ENCODE data around the gene SPATA33.

SPATA33 gene

GRCh38 chr16:89620406-89620841 lies 37.2 kb upstream of the SPATA33 start:
- DNase-seq (ENCODE audit: low read depth), result no peak
- TF ChIP-seq, protein P1, sequence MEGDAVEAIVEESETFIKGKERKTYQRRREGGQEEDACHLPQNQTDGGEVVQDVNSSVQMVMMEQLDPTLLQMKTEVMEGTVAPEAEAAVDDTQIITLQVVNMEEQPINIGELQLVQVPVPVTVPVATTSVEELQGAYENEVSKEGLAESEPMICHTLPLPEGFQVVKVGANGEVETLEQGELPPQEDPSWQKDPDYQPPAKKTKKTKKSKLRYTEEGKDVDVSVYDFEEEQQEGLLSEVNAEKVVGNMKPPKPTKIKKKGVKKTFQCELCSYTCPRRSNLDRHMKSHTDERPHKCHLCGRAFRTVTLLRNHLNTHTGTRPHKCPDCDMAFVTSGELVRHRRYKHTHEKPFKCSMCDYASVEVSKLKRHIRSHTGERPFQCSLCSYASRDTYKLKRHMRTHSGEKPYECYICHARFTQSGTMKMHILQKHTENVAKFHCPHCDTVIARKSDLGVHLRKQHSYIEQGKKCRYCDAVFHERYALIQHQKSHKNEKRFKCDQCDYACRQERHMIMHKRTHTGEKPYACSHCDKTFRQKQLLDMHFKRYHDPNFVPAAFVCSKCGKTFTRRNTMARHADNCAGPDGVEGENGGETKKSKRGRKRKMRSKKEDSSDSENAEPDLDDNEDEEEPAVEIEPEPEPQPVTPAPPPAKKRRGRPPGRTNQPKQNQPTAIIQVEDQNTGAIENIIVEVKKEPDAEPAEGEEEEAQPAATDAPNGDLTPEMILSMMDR (IDR thresholded peaks at IDR 0.05; ENCODE audit: insufficient read depth, low read depth, low read length, missing control alignments), result no peak
- H3K4me3 ChIP-seq (ENCODE audit: low read length), result no peak overlapping the region

DNA sequence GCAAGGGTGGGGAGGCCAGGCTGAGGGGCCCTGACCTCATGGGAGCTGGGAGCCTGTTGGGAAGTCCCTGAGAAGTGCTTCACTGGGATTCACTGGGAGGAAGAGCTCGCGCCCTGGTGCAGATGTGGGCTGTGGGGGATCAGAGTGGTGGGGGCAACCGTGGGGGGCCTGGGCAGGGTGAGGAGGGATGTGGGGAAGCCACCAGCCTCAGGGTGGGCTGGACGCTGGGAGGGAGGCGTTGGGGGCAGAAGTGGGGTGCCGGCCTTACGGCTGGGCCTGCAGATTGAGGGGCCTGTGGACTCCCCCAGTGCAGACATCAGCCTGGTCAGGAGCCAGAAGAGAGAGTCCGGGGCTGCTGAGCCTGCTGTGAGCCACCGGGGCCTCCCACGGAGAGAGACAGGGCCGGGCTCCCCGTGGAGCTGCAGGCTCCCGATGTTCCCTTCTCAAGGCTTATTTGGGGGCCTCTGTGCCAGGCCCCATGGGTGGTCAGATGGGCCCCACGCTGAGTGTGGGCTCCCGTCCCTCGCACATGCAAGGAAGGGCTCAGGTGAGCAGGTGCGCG lies 36.4 kb upstream of the SPATA33 start:
- no peak for DNase-seq (ENCODE audit: low read depth)
- H3K4me3 ChIP-seq (ENCODE audit: low read length), result no peak overlapping the region
- TF ChIP-seq, protein P1 (IDR thresholded peaks at IDR 0.05; ENCODE audit: insufficient read depth, low read depth, low read length, missing control alignments), result no peak

- no peak for DNase-seq (ENCODE audit: low read depth)
- H3K4me3 ChIP-seq (ENCODE audit: low read length), result no peak overlapping the region
- TF ChIP-seq, protein P1 (IDR thresholded peaks at IDR 0.05; ENCODE audit: insufficient read depth, low read depth, low read length, missing control alignments), result no peak
Observed at GRCh38 chr16:89621698-89622409, 35.8 kb upstream of the SPATA33 start.

DNA sequence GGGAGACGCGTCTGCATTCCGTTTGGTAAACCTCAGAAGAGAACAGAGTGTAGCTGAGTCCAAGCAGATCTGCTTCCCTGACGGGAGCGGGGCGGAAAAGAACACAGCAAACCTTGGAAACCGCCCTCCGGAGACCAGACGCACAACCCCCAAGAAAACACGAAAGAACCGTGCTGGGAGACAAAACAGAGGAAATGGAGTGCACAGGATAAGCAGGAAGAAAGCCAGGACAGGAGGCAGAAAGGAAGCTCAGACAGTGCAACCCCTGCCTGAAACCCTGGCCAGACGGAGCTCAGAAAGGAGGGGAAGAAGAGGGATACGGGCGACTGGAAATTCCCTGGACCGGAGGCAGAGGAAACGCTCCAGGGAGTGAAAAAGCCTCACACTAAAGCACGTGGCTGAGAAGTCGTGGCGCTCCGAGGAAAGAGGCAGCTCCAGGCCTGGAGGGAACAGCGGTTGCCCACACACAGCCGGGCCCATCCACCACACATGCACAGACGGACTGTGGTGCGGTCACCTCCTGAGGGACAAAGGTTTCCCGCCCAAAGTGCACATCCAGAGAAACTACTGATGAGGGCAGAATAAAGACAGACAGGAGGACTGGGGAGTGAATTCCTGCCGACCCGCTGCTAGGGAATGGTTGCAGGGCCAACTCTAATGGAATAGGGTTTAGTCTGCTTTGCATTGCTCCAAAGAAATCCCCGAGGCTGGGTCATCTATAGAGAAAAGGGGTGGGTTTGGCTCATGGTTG lies 34.0 kb upstream of the SPATA33 start:
- TF ChIP-seq, protein P1 (IDR thresholded peaks at IDR 0.05; ENCODE audit: insufficient read depth, low read depth, low read length, missing control alignments), result no peak
- H3K4me3 ChIP-seq (ENCODE audit: low read length), result no peak overlapping the region

DNA sequence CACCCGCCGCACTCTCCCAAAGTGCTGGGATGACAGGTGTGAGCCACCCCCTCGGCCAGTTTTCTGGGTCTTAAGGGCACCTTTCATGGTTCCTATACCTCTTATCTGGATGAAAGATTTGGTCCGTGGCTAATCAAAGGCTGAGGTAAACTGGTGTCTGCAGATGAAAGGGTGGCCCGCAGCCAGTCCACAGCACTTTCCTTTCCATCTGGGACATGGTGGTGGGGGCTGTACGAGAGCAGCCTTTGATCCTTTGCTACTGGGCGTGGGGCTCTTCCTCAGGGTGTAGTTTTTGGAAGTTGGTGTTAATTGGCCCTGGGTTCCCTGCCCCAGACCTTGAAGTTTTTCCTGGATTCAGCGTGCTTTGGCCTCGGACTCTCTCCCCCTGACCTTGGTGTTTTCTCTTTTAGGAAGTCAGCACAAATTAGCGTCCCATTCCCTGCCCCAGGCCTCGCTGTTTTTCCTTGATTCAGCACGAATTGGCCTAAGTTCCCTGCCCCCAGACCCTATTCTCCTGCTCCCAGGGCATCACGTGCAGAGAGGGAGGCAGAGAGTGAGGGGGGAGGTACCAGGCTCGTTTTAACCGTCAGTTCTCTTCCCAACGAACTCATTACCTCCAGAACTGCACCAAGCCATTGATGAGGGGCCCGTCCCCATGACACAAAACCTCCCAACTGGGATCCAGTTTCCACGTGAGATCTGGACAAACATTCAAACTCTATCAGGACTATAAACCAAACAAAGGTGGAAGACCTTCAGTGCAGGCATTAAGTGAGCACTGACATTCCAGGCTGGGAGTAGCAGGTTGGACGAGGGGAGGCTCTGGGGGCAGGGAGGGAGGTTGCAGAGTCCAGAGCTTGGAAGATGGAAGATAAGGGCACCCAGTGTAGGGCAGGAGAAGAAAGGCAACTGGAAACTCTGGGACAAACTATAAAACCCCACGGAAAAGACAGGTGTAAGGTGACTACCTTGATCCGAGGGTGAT lies 32.6 kb upstream of the SPATA33 start:
- no peak overlapping the region for H3K4me3 ChIP-seq (ENCODE audit: low read length)
- TF ChIP-seq, protein P1 (IDR thresholded peaks at IDR 0.05; ENCODE audit: insufficient read depth, low read depth, low read length, missing control alignments), result no peak
- DNase-seq (ENCODE audit: low read depth), result no peak

More for the DNA sequence above, 34.0 kb upstream of the SPATA33 start:
- DNase-seq (ENCODE audit: low read depth), result no peak

All from epithelial cell of esophagus (primary cell).